Effector memory CD8-positive, alpha-beta T cell (primary cell): Measurements from ENCODE around the gene FAM111A.
A peak's percentile ranks its signal among the peaks of the same experiment; 100 is the strongest.
"Not testable (repeated sequence)": the region's sequence is repeated elsewhere in the genome, so short reads cannot be mapped to it uniquely, and the experiment has no call there.

ENCODE experiments used
- ATAC-seq: fragments of 150-1000 bp; cut with Tn5 transposase; replicated peaks from 2 replicates; pipeline ENCODE4 v1.10.0; 2021; ENCODE audit warnings: mild to moderate bottlenecking, moderate library complexity
- DNase-seq, 3 experiments: peaks; one replicate each; pipeline ENCODE4 v3.0.0; 2021
- H3K27ac Mint-ChIP-seq, 2 donors: one replicate each; pipeline ENCODE4 v1.8.0; 2022; ENCODE audit warnings: mild to moderate bottlenecking in 2 of 2, mixed read lengths in 2 of 2, moderate library complexity in 2 of 2
- H3K27me3 Mint-ChIP-seq, 2 donors: one replicate each; pipeline ENCODE4 v1.8.0; 2022; ENCODE audit warnings: mixed read lengths in 2 of 2
- H3K36me3 Mint-ChIP-seq: one replicate; pipeline ENCODE4 v1.8.0; 2022; ENCODE audit warnings: mild to moderate bottlenecking, moderate library complexity, mixed read lengths; ENCODE audit not compliant: insufficient read depth
- H3K4me1 Mint-ChIP-seq, 2 donors: one replicate each; pipeline ENCODE4 v1.8.0; 2022; ENCODE audit warnings: low read depth in 2 of 2, mixed read lengths in 2 of 2
- H3K4me3 Mint-ChIP-seq, 2 donors: one replicate each; pipeline ENCODE4 v1.8.0; 2022; ENCODE audit warnings: mild to moderate bottlenecking in 2 of 2, mixed read lengths in 2 of 2, moderate library complexity in 2 of 2
- H3K9me3 Mint-ChIP-seq, 2 donors: one replicate each; pipeline ENCODE4 v1.8.0; 2022; ENCODE audit warnings: mixed read lengths in 2 of 2

FAM111A gene

GRCh38 chr11:59115553-59115952, 27.1 kb upstream of the FAM111A start:
- no peaks in the 10 kb centered on the region for H3K4me1 Mint-ChIP-seq
- H3K27ac Mint-ChIP-seq = no peak overlapping the region
- ATAC-seq (no peak), DNase-seq (no peak)
- H3K36me3 Mint-ChIP-seq = no peaks in the 10 kb centered on the region
- H3K27me3 Mint-ChIP-seq = no peaks in the 10 kb centered on the region
- H3K4me3 Mint-ChIP-seq = no peak overlapping the region
- H3K9me3 Mint-ChIP-seq = no peaks in the 10 kb centered on the region

DNA sequence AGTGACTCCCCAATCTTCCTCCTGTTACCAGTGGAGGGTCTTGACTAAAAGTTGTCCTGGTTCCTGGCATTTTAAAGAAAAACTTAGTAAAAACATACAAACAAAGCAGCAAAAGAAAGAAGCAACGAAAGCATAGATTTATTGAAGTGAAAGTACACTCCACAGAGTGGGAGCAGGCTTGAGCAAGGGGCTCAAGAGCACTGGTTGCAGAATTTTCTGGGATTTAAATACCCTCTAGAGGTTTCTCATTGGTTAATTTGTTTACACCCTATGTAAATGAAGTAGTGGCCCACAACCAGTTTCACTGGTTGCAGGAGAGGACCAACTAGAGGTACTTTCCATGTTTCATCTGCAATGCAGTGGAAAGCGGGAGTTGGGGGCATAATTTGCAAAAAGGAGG, 24.9 kb upstream of the FAM111A start:
- Mint-ChIP-seq H3K4me3 (no peak overlapping the region), H3K4me1 (no peaks in the 10 kb centered on the region), H3K9me3 (no peaks in the 10 kb centered on the region), H3K27me3 (no peaks in the 10 kb centered on the region), H3K36me3 (no peaks in the 10 kb centered on the region), H3K27ac (no peak overlapping the region)
- ATAC-seq (no peak), DNase-seq (no peak)

GRCh38 chr11:59119826-59120225, 22.8 kb upstream of the FAM111A start:
- H3K4me1 Mint-ChIP-seq = no peaks in the 10 kb centered on the region

DNA sequence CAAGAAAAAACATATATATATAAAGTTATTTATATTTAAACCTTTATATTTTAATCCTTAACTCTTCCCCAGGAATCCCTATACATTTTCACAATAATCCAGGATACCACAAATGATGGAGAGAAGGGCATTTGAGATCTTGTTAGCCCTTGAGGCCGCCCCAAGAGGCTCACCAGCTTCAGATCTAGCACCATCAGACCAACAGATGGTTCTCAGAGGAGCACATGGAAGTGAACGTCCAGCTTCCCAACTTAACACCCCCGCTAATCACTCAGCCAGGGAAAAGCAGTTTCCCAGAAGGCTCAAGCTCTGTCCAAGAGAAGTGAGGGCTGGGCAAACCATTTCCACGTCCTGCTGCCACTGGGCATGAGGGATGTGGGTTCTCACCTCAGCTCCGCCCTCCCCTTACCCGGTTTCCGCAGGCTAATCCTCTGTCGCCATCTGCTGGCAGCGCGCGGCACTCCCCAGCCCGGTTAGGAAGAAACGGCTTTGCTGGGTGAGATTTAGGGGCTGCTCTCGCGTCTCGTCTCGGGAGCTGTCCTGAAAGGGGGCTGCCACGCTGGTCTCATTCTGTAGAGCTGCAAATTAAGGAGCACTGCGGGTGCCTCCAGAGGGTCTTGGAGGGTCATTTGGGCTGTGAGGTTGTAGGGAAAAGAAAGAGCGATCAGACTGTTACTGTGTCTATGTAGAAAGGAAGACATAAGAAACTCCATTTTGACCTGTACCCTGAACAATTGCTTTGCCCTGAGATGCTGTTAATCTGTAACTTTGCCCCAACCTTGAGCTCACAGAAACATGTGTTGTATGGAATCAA, 6.8 kb upstream of the FAM111A start:
- Mint-ChIP-seq H3K27ac (peak overlapping the region; percentile 3 to 9), H3K4me1 (peaks cover 5 to 9% of the 10 kb centered on the region in 2 donors), H3K4me3 (peak overlapping the region; percentile 32 to 34), H3K36me3 (peaks cover 7% of the 10 kb centered on the region), H3K27me3 (no peaks in the 10 kb centered on the region), H3K9me3 (no peaks in the 10 kb centered on the region)
- ATAC-seq = peak; percentile 100
- peak; percentile 88 to 93 (median 90) for DNase-seq

More at GRCh38 chr11:59119826-59120225, 22.8 kb upstream of the FAM111A start:
- no peak overlapping the region for H3K27ac Mint-ChIP-seq
- H3K27me3 Mint-ChIP-seq = no peaks in the 10 kb centered on the region
- DNase-seq (no peak), ATAC-seq (no peak)
- H3K36me3 Mint-ChIP-seq = no peaks in the 10 kb centered on the region
- no peak overlapping the region for H3K4me3 Mint-ChIP-seq
- H3K9me3 Mint-ChIP-seq = no peaks in the 10 kb centered on the region

DNA sequence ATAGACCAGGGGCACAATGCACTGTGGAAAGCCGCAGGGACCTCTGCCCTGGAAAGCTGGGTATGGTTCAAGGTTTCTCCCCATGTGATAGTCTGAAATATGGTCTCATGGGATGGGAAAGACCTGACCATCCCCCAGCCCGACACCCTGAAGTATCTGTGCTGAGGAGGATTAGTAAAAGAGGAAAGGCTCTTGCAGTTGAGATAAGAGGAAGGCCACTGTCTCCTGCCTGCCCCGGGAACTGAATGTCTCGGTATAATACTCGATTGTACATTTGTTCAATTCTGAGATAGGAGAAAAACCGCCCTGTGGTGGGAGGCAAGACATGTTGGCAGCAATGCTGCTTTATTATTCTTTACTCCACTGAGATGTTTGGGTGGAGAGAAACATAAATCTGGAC, 6.1 kb upstream of the FAM111A start:
- DNase-seq, ATAC-seq, H3K9me3 Mint-ChIP-seq, H3K36me3 Mint-ChIP-seq, H3K4me3 Mint-ChIP-seq, H3K27me3 Mint-ChIP-seq: not testable (repeated sequence)
- Mint-ChIP-seq H3K27ac (peak overlapping the region in 1 of 2 donors; percentile 53), H3K4me1 (peaks cover 6 to 15% of the 10 kb centered on the region in 2 donors)

GRCh38 chr11:59137190-59137589, 5.5 kb upstream of the FAM111A start:
- H3K36me3 Mint-ChIP-seq = peaks cover 11% of the 10 kb centered on the region
- no peaks in the 10 kb centered on the region for H3K27me3 Mint-ChIP-seq
- H3K9me3 Mint-ChIP-seq = no peaks in the 10 kb centered on the region
- DNase-seq (no peak), ATAC-seq (no peak)
- peak overlapping the region in 1 of 2 donors; percentile 53 for H3K27ac Mint-ChIP-seq
- no peak overlapping the region for H3K4me3 Mint-ChIP-seq
- peaks cover 10 to 21% of the 10 kb centered on the region in 2 donors for H3K4me1 Mint-ChIP-seq

- Mint-ChIP-seq H3K36me3 (peaks cover 16% of the 10 kb centered on the region), H3K4me3 (no peak overlapping the region), H3K27ac (no peak overlapping the region), H3K27me3 (no peaks in the 10 kb centered on the region), H3K4me1 (peaks cover 23 to 33% of the 10 kb centered on the region in 2 donors), H3K9me3 (no peaks in the 10 kb centered on the region)
- ATAC-seq (no peak), DNase-seq (no peak)
Observed at GRCh38 chr11:59138643-59139042, 4.0 kb upstream of the FAM111A start.

DNA sequence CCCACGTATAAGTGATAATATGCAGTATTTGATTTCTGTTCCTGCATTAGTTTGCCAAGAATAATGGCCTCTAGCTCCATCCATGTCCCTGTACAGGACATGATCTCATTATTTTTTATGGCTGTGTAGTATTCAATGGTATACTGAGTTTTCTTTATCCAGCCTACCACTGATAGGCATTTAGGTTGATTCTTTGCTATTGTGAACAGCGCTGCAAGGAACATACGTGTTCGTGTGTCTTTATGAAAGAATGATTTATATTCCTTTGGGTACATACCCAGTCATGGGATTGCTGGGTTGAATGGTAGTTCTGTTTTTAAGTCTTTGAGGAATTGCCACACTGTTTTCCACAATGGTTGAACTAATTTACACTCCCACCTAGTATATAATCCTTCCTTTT, 1.5 kb upstream of the FAM111A start:
- H3K9me3 Mint-ChIP-seq = no peaks in the 10 kb centered on the region
- H3K27ac Mint-ChIP-seq = peak overlapping the region; percentile 97 to 98
- H3K4me3 Mint-ChIP-seq = peak overlapping the region; percentile 95 to 96
- no peak for ATAC-seq
- DNase-seq = no peak
- peaks cover 40 to 46% of the 10 kb centered on the region in 2 donors for H3K4me1 Mint-ChIP-seq
- no peaks in the 10 kb centered on the region for H3K27me3 Mint-ChIP-seq
- peaks cover 34% of the 10 kb centered on the region for H3K36me3 Mint-ChIP-seq

DNA sequence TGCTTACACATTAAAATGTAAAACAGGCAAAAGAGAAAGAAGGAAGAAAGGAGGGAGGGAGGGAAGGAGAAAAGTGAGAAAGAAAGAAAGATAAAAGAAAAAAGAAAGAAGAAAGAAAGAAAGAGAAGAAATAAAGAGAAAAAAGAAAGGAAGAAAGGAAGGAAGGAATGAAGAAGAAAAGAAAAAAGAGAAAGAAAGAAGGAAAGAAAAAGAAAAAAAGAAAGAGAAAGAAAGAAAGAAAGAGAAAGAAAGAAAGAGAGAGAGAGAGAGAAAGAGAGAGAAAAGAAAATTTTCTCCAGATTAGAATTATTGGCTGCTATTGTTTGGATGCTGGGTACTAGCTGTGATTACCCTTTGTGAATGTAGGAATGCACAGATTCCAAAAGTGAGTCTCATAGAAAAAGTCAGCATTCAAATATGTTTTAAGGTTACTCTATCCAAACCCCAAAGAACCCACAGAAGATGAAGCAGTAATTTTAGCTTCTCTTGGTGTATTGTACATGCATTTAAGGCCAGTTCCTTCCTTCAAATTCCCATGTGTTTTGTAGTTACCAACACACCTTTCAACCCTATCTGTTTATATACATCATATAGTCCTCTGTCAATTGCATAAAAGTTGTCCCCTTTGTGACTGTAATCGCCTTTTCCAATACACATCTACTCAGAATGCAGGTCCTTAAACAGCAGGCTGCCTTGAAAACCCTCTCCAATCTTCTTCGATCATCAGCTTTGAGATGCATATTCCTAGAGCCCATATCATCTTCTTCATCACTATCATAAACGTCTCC, 789 bp upstream of the FAM111A start:
- DNase-seq (no peak), ATAC-seq (no peak)

GRCh38 chr11:59144096-59144495, 1.4 kb downstream of the FAM111A start:
- Mint-ChIP-seq H3K4me1 (peaks cover 39 to 63% of the 10 kb centered on the region in 2 donors), H3K4me3 (peak overlapping the region; percentile 95 to 96), H3K27ac (peak overlapping the region; percentile 97 to 98), H3K9me3 (no peaks in the 10 kb centered on the region), H3K36me3 (peaks cover 47% of the 10 kb centered on the region), H3K27me3 (no peaks in the 10 kb centered on the region)
- ATAC-seq = no peak
- DNase-seq = no peak

More for the DNA sequence above, 789 bp upstream of the FAM111A start:
- Mint-ChIP-seq H3K27me3 (no peaks in the 10 kb centered on the region), H3K36me3 (peaks cover 41% of the 10 kb centered on the region), H3K9me3 (no peaks in the 10 kb centered on the region), H3K27ac (peak overlapping the region; percentile 97 to 98), H3K4me1 (peaks cover 39 to 52% of the 10 kb centered on the region in 2 donors), H3K4me3 (peak overlapping the region; percentile 95 to 96)

GRCh38 chr11:59144579-59145345, 2.1 kb downstream of the FAM111A start:
- H3K27me3 Mint-ChIP-seq = no peaks in the 10 kb centered on the region

DNA sequence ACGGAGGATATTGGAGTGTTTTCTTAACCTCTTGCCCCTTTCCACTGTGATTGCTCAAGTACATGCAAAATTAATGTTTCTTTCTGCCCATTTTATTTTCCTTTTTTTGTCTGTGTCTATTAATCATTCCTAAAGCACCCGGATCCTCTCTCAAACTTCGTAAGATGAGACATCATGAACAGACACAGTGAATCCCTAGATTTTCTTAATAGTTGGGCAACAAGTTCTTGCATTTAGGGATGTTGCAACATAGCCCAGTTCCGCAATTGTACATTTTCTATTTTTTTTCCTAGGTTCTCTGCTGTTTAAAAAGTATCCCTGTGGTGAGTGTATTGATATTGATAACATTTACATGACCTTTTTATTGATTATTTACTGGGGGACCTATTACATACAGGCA, 2.9 kb downstream of the FAM111A start:
- Mint-ChIP-seq H3K4me3 (peak overlapping the region; percentile 95 to 96), H3K36me3 (peaks cover 51% of the 10 kb centered on the region), H3K27me3 (no peaks in the 10 kb centered on the region), H3K27ac (peak overlapping the region in 1 of 2 donors; percentile 97), H3K4me1 (peaks cover 39 to 63% of the 10 kb centered on the region in 2 donors), H3K9me3 (no peaks in the 10 kb centered on the region)
- DNase-seq (no peak), ATAC-seq (no peak)

More at GRCh38 chr11:59144579-59145345, 2.1 kb downstream of the FAM111A start:
- DNase-seq = peak; percentile 57 to 63 (median 59)
- Mint-ChIP-seq H3K4me1 (peaks cover 39 to 63% of the 10 kb centered on the region in 2 donors), H3K27ac (peak overlapping the region; percentile 97 to 98), H3K9me3 (no peaks in the 10 kb centered on the region), H3K4me3 (peak overlapping the region; percentile 95 to 96), H3K36me3 (peaks cover 51% of the 10 kb centered on the region)
- ATAC-seq = peak; percentile 52

DNA sequence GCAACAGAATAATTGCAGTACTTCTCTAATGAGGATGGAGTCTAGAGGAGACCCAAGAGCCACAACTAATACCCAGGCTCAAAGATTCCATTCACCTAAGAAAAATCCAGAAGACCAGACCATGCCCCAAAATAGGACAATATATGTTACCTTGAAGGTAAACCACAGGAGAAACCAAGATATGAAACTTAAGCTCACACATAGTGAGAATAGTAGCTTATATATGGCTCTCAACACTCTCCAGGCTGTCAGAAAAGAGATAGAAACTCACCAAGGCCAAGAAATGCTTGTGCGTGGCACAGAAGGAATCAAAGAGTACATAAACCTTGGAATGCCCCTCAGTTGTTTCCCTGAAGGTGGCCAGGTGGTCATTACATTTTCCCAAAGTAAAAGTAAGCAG, 9.1 kb downstream of the FAM111A start:
- no peak for ATAC-seq
- DNase-seq = no peak
- peaks cover 17% of the 10 kb centered on the region for H3K36me3 Mint-ChIP-seq
- H3K4me3 Mint-ChIP-seq = no peak overlapping the region
- peaks cover 6 to 16% of the 10 kb centered on the region in 2 donors for H3K4me1 Mint-ChIP-seq
- no peaks in the 10 kb centered on the region for H3K9me3 Mint-ChIP-seq
- H3K27me3 Mint-ChIP-seq = no peaks in the 10 kb centered on the region
- peak overlapping the region; percentile 3 to 60 for H3K27ac Mint-ChIP-seq
